CD14-positive monocyte (primary cell): ENCODE results near the gene PLCB3. TPM values are rescaled to one million over a fixed set of nuclear protein-coding genes. Genes with fewer than 3 reads are reported as not detected.
A peak's percentile ranks its signal among the peaks of the same experiment; 100 is the strongest.

Source experiments
- DNase-seq, 3 donors: peaks; one replicate each; pipeline ENCODE4 v3.0.0-alpha.2; 2011 to 2022
- H2AFZ ChIP-seq: 2 replicates; pipeline ENCODE4 v1.6.0; 2012; ENCODE audit warnings: mild to moderate bottlenecking, low read depth, low read length, inconsistent platforms; ENCODE audit not compliant: insufficient read depth, poor library complexity, severe bottlenecking
- H3K27ac ChIP-seq, 2 donors: 1 replicate in 1 of 2; 2 replicates in 1 of 2; pipeline ENCODE4 v1.5.1; 2012 to 2013; ENCODE audit warnings: low read length in 2 of 2, control low read depth in 1 of 2, inconsistent platforms in 1 of 2, low read depth in 1 of 2, mild to moderate bottlenecking in 1 of 2
- H3K27me3 ChIP-seq, 2 donors: one replicate each; pipeline versions ENCODE4 v1.6.0 to v1.6.1; 2011 to 2013; ENCODE audit warnings: low read length in 2 of 2; ENCODE audit not compliant: control insufficient read depth in 2 of 2, insufficient read depth in 2 of 2
- H3K36me3 ChIP-seq, 2 donors: replicated peaks in 1 of 2; 1 replicate in 1 of 2; 2 replicates in 1 of 2; pipeline versions ENCODE4 v1.5.1 to v1.6.1; 2012 to 2013; ENCODE audit warnings: low read length in 2 of 2, control low read depth in 1 of 2, inconsistent platforms in 1 of 2, mild to moderate bottlenecking in 1 of 2; ENCODE audit not compliant: insufficient read depth in 2 of 2, control insufficient read depth in 1 of 2
- H3K4me1 ChIP-seq, 2 donors: 1 replicate in 1 of 2; 2 replicates in 1 of 2; pipeline versions ENCODE4 v1.5.1 to v1.6.1; 2012 to 2013; ENCODE audit warnings: low read length in 2 of 2, control low read depth in 1 of 2, inconsistent platforms in 1 of 2, mild to moderate bottlenecking in 1 of 2, moderate library complexity in 1 of 2; ENCODE audit not compliant: insufficient read depth in 2 of 2, control insufficient read depth in 1 of 2
- H3K4me2 ChIP-seq: replicated peaks from 2 replicates; pipeline ENCODE3; 2012; ENCODE audit warnings: low read length, moderate library complexity, mild to moderate bottlenecking; ENCODE audit not compliant: poor library complexity, severe bottlenecking; ENCODE audit errors: extremely low read depth
- H3K4me3 ChIP-seq, 3 experiments: fragments of 200-600 bp in 1 of 3; sonication (generic) in 1 of 3; replicated peaks in 1 of 3; 1 replicate in 2 of 3; 2 replicates in 1 of 3; pipeline ENCODE4 v1.5.1; 2011 to 2013; ENCODE audit warnings: low read length in 3 of 3, mild to moderate bottlenecking in 3 of 3, control low read depth in 2 of 3, low read depth in 2 of 3, inconsistent platforms in 1 of 3, moderate library complexity in 1 of 3
- H3K79me2 ChIP-seq: 2 replicates; pipeline ENCODE4 v1.6.0; 2012; ENCODE audit warnings: mild to moderate bottlenecking, control low read depth, inconsistent platforms, low read length, moderate library complexity; ENCODE audit not compliant: insufficient read depth
- H3K9ac ChIP-seq: 2 replicates; pipeline ENCODE4 v1.6.0; 2017; ENCODE audit warnings: low read length, mild to moderate bottlenecking; ENCODE audit not compliant: insufficient read depth, poor library complexity, severe bottlenecking
- H3K9me3 ChIP-seq, 2 donors: replicated peaks in 1 of 2; 1 replicate in 1 of 2; 2 replicates in 1 of 2; pipeline versions ENCODE4 v1.5.1 to v1.6.1; 2012 to 2013; ENCODE audit warnings: low read length in 2 of 2, control low read depth in 1 of 2; ENCODE audit not compliant: control insufficient read depth in 1 of 2, insufficient read depth in 1 of 2
- H4K20me1 ChIP-seq: 2 replicates; pipeline ENCODE4 v1.6.0; 2012; ENCODE audit warnings: mild to moderate bottlenecking, low read length, control low read depth, moderate library complexity; ENCODE audit not compliant: insufficient read depth
- H3K27ac Mint-ChIP-seq, 7 donors: one replicate each; pipeline ENCODE4 v1.8.0; 2020; ENCODE audit warnings: mild to moderate bottlenecking in 7 of 7, mixed read lengths in 7 of 7, moderate library complexity in 6 of 7, inconsistent platforms in 2 of 7
- H3K27me3 Mint-ChIP-seq, 3 donors: one replicate each; pipeline ENCODE4 v1.8.0; 2021 to 2022; ENCODE audit warnings: low read depth in 3 of 3, mild to moderate bottlenecking in 3 of 3, mixed read lengths in 3 of 3, moderate library complexity in 3 of 3, inconsistent platforms in 1 of 3
- H3K36me3 Mint-ChIP-seq, 2 donors: one replicate each; pipeline ENCODE4 v1.8.0; 2020; ENCODE audit warnings: mixed read lengths in 2 of 2, inconsistent platforms in 1 of 2, mild to moderate bottlenecking in 1 of 2
- H3K4me1 Mint-ChIP-seq: one replicate; pipeline ENCODE4 v1.8.0; 2020; ENCODE audit warnings: mild to moderate bottlenecking, mixed read lengths
- H3K4me3 Mint-ChIP-seq, 2 donors: one replicate each; pipeline ENCODE4 v1.8.0; 2020; ENCODE audit warnings: mild to moderate bottlenecking in 2 of 2, mixed read lengths in 2 of 2, moderate library complexity in 1 of 2
- H3K9me3 Mint-ChIP-seq, 7 donors: one replicate each; pipeline ENCODE4 v1.8.0; 2020 to 2022; ENCODE audit warnings: mixed read lengths in 7 of 7, mild to moderate bottlenecking in 6 of 7, moderate library complexity in 6 of 7, inconsistent platforms in 2 of 7
- WGBS: methylation state at CpG from one replicate; pipeline ENCODE4 v1.1.5; 2013; ENCODE audit warnings: missing lambda C conversion rate; ENCODE audit not compliant: insufficient coverage; 5-methylcytosine and 5-hydroxymethylcytosine counted together
- intact Hi-C, 2 donors: fragments of 100-400 bp; cut with micrococcal nuclease; formaldehyde crosslinking; loops; one replicate each; pipeline versions ENCODE4 v1.15.0 to v1.15.1; 2023
- polyA plus RNA-seq, 3 donors: library from polyadenylated mRNA; depleted of rRNA in 1 of 3; unstranded in 2 of 3; stranded (reverse) in 1 of 3; fragments of 300-500 nt in 2 of 3; fragments of >200 nt in 1 of 3; fragmentation: Illumina TruSeq in 2 of 3; gene quantifications; 1 replicate in 2 of 3; 2 replicates in 1 of 3; pipeline ENCODE4 v1.2.3, GENCODE V29; 2012 to 2021
- TF ChIP-seq, protein P1 (sequence below): fragments of 200-600 bp; IDR thresholded peaks from one replicate; pipeline ENCODE4 v1.8.0; 2022; ENCODE audit warnings: antibody characterized with exemption, mild to moderate bottlenecking

Gene PLCB3
- polyA plus RNA-seq, 3 donors: 1.1 to 17.8 (median 1.4) TPM

DNA sequence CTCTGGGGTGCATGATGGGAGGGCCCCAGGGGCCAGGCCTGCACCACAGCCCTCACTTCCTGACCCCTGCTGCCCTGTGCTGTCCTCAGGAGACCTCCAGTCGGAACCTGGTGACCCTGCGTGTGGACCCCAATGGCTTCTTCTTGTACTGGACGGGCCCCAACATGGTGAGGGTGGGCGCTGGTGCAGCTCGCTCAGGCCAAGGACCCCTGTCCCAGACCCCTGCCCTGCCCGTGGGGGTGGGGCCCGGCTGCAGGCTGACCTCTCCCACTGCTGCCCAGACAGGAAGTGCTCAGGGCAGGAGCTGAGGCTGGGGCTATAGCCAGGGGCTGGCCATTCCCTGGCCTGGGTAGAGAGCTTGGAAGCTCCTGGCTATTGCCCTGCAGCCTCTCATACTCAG lies 3.0 kb downstream of the PLCB3 start:
- WGBS: 98% methylated on average over 5 of the region's 7 CpGs

DNA sequence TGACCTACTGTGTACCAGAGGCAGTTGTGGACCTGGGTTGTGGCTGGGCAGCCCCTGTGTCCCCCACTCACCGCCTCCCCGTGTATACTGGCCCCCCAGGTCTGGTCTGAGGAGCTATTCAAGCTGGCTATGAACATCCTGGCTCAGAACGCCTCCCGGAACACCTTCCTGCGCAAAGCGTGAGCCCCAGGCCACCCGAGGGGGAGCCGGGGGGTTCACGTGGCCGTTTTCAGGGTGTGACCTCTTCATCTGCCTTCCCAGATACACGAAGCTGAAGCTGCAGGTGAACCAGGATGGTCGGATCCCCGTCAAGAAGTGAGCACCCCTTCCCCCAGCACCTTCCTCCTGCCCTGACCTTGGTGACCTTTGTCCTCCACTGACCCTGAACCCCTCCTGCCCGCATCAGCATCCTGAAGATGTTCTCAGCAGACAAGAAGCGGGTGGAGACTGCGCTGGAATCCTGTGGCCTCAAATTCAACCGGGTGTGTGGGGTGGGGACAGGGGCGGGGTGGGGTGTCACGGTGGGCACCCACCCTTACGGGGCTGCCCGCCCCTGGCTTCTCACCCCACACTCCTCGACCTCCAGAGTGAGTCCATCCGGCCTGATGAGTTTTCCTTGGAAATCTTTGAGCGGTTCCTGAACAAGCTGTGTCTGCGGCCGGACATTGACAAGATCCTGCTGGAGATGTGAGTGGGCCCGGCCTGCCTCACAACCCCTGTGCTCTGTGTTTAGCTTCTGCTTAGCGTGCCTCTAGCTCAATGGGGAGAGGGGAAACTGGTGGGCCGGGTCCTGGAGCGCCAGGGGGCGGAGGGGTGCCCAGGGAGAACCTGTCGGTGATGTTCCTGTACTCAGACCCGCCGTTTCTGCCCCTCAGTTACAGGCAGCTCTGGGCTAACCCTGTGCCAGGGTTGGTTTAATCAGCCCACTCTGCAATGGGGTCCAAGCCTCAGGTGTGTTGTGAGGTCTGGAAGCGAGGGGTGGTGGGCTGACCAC lies 4.1 kb downstream of the PLCB3 start:
- Histone ChIP-seq H3K9me3 (no peaks in the 10 kb centered on the region), H4K20me1 (peaks cover 34% of the 10 kb centered on the region), H3K4me2 (no peak overlapping the region), H3K27ac (no peak overlapping the region), H3K36me3 (peaks cover 51 to 62% of the 10 kb centered on the region in 2 donors), H3K4me1 (peaks cover 25 to 35% of the 10 kb centered on the region in 2 donors), H3K79me2 (peaks cover 18% of the 10 kb centered on the region), H3K9ac (no peak overlapping the region), H3K4me3 (no peak overlapping the region), H3K27me3 (no peaks in the 10 kb centered on the region), H2AFZ (no peak overlapping the region)
- no peak for DNase-seq
- peak overlapping the region in 1 of 7 donors; percentile 53 for H3K27ac Mint-ChIP-seq
- over 99% methylated on average over 26 of the region's 35 CpGs for WGBS
- H3K4me3 Mint-ChIP-seq: no peak overlapping the region
- H3K4me1 Mint-ChIP-seq: peaks cover 24% of the 10 kb centered on the region
- TF ChIP-seq, protein P1, sequence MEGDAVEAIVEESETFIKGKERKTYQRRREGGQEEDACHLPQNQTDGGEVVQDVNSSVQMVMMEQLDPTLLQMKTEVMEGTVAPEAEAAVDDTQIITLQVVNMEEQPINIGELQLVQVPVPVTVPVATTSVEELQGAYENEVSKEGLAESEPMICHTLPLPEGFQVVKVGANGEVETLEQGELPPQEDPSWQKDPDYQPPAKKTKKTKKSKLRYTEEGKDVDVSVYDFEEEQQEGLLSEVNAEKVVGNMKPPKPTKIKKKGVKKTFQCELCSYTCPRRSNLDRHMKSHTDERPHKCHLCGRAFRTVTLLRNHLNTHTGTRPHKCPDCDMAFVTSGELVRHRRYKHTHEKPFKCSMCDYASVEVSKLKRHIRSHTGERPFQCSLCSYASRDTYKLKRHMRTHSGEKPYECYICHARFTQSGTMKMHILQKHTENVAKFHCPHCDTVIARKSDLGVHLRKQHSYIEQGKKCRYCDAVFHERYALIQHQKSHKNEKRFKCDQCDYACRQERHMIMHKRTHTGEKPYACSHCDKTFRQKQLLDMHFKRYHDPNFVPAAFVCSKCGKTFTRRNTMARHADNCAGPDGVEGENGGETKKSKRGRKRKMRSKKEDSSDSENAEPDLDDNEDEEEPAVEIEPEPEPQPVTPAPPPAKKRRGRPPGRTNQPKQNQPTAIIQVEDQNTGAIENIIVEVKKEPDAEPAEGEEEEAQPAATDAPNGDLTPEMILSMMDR: no peak
- H3K27me3 Mint-ChIP-seq: peaks cover 3 to 4% (median 4%) of the 10 kb centered on the region in 3 donors
- peaks cover 45 to 62% of the 10 kb centered on the region in 2 donors for H3K36me3 Mint-ChIP-seq
- H3K9me3 Mint-ChIP-seq: peaks cover 0 to 4% (median 0%) of the 10 kb centered on the region in 7 donors
- intact Hi-C loops: no loop called here

More for the DNA sequence above, 3.0 kb downstream of the PLCB3 start:
- H3K4me1 ChIP-seq: peaks cover 25 to 36% of the 10 kb centered on the region in 2 donors
- Mint-ChIP-seq H3K36me3 (peaks cover 35 to 51% of the 10 kb centered on the region in 2 donors), H3K4me3 (no peak overlapping the region), H3K27ac (peak overlapping the region in 2 of 7 donors; percentile 30 to 57), H3K27me3 (peaks cover 3 to 10% (median 5%) of the 10 kb centered on the region in 3 donors), H3K9me3 (peaks cover 0 to 1% (median 0%) of the 10 kb centered on the region in 7 donors), H3K4me1 (peaks cover 28% of the 10 kb centered on the region)
- H4K20me1 ChIP-seq: peaks cover 28% of the 10 kb centered on the region
- no peaks in the 10 kb centered on the region for H3K9me3 ChIP-seq
- no peak for DNase-seq
- peaks cover 18% of the 10 kb centered on the region for H3K79me2 ChIP-seq
- TF ChIP-seq, protein P1: no peak
- intact Hi-C loops: loop anchor here in 1 of 2 donors (5.0 kb wide), 1 partner anchor 33 kb away; the partner anchor contains the start of gene GPR137
- H3K4me2 ChIP-seq: no peak overlapping the region
- H3K27me3 ChIP-seq: no peaks in the 10 kb centered on the region
- no peak overlapping the region for H2AFZ ChIP-seq
- H3K4me3 ChIP-seq: no peak overlapping the region
- H3K9ac ChIP-seq: no peak overlapping the region
- no peak overlapping the region for H3K27ac ChIP-seq
- peaks cover 40 to 51% of the 10 kb centered on the region in 2 donors for H3K36me3 ChIP-seq
